SK-N-SH treated with all-trans-retinoic acid at 6 μM for 48 hours (cell line): ENCODE results near the gene C9orf40.

Experiments
- ATAC-seq: fragments of 200-7000 bp; cut with Tn5 transposase; 3 replicates; pipeline ENCODE4 v1.9.1; 2020; ENCODE audit warnings: mild to moderate bottlenecking, moderate library complexity
- ARNTL ChIP-seq: fragments of 450-650 bp; formaldehyde crosslinking; IDR thresholded peaks from 2 replicates; pipeline ENCODE4 v1.5.0; 2020; ENCODE audit warnings: low read depth, mild to moderate bottlenecking, moderate library complexity, borderline replicate concordance
- BACH2 ChIP-seq: fragments of 250-450 bp; sonication (Bioruptor Pico); IDR thresholded peaks from 2 replicates; pipeline ENCODE4 v1.9.0; 2021; ENCODE audit warnings: mild to moderate bottlenecking, borderline replicate concordance
- CREB5 ChIP-seq: fragments of 250-450 bp; sonication (Bioruptor Pico); IDR thresholded peaks from 2 replicates; pipeline ENCODE4 v1.5.1; 2020; ENCODE audit warnings: low read depth, mild to moderate bottlenecking, moderate library complexity
- CSDC2 ChIP-seq: fragments of 250-450 bp; sonication (Bioruptor Pico); IDR thresholded peaks from 2 replicates; pipeline ENCODE4 v1.5.0; 2020; ENCODE audit warnings: mild to moderate bottlenecking, moderate library complexity
- CSRNP3 ChIP-seq: fragments of 250-450 bp; sonication (Bioruptor Pico); IDR thresholded peaks from 2 replicates; pipeline ENCODE4 v1.5.1; 2021; ENCODE audit warnings: mild to moderate bottlenecking, moderate library complexity
- GLIS3 ChIP-seq: fragments of 250-450 bp; sonication (Bioruptor Pico); IDR thresholded peaks from 2 replicates; pipeline ENCODE4 v1.5.0; 2020; ENCODE audit warnings: mild to moderate bottlenecking, moderate library complexity
- ISL1 ChIP-seq: fragments of 250-450 bp; sonication (Bioruptor Pico); IDR thresholded peaks from 2 replicates; pipeline ENCODE4 v2.1.2; 2022; ENCODE audit warnings: mild to moderate bottlenecking, moderate library complexity
- OSR1 ChIP-seq: fragments of 250-450 bp; sonication (Bioruptor Pico); IDR thresholded peaks from 2 replicates; pipeline ENCODE4 v1.8.0; 2022; ENCODE audit warnings: moderate library complexity, mild to moderate bottlenecking, inconsistent platforms
- PATZ1 ChIP-seq: fragments of 250-450 bp; sonication (Bioruptor Pico); IDR thresholded peaks from 2 replicates; pipeline ENCODE4 v1.8.0; 2020; ENCODE audit warnings: mild to moderate bottlenecking, moderate library complexity, borderline replicate concordance
- PPARA ChIP-seq: fragments of 250-450 bp; sonication (Bioruptor Pico); IDR thresholded peaks from 2 replicates; pipeline ENCODE4 v1.5.0; 2020; ENCODE audit warnings: mild to moderate bottlenecking, borderline replicate concordance
- SNAI2 ChIP-seq: fragments of 250-450 bp; sonication (Bioruptor Pico); IDR thresholded peaks from 2 replicates; pipeline ENCODE4 v1.5.0; 2020; ENCODE audit warnings: mild to moderate bottlenecking, moderate library complexity
- TCF4 ChIP-seq: fragments of 250-450 bp; sonication (Bioruptor Pico); IDR thresholded peaks from 2 replicates; pipeline ENCODE4 v1.8.0; 2021; ENCODE audit warnings: mild to moderate bottlenecking, moderate library complexity, borderline replicate concordance
- TOX ChIP-seq: fragments of 250-450 bp; sonication (Bioruptor Pico); IDR thresholded peaks from 2 replicates; pipeline ENCODE4 v1.8.0; 2021; ENCODE audit warnings: mild to moderate bottlenecking, moderate library complexity, borderline replicate concordance
- TSHZ2 ChIP-seq: fragments of 250-450 bp; sonication (Bioruptor Pico); IDR thresholded peaks from 2 replicates; pipeline ENCODE4 v1.5.0; 2020; ENCODE audit warnings: mild to moderate bottlenecking, moderate library complexity
- ZC3H10 ChIP-seq: fragments of 250-450 bp; sonication (Bioruptor Pico); IDR thresholded peaks from 2 replicates; pipeline ENCODE4 v1.5.1; 2021; ENCODE audit warnings: mild to moderate bottlenecking, moderate library complexity
- ZFP3 ChIP-seq: fragments of 250-450 bp; sonication (Bioruptor Pico); IDR thresholded peaks from 2 replicates; pipeline ENCODE4 v1.5.0; 2020; ENCODE audit warnings: mild to moderate bottlenecking, moderate library complexity
- ZFP30 ChIP-seq: fragments of 450-650 bp; formaldehyde crosslinking; IDR thresholded peaks from 2 replicates; pipeline ENCODE4 v1.5.0; 2022; ENCODE audit warnings: mild to moderate bottlenecking, moderate library complexity
- ZNF565 ChIP-seq: fragments of 450-650 bp; formaldehyde crosslinking; conservative IDR thresholded peaks from 2 replicates; pipeline ENCODE4 v1.5.0; 2020; ENCODE audit warnings: low read depth, mild to moderate bottlenecking, moderate library complexity
- ZNF70 ChIP-seq: fragments of 450-650 bp; formaldehyde crosslinking; IDR thresholded peaks from 2 replicates; pipeline ENCODE4 v1.5.0; 2020; ENCODE audit warnings: mild to moderate bottlenecking, moderate library complexity
- ZNF8 ChIP-seq: fragments of 450-650 bp; formaldehyde crosslinking; IDR thresholded peaks from 2 replicates; pipeline ENCODE4 v1.5.0; 2020; ENCODE audit warnings: mild to moderate bottlenecking, moderate library complexity

The C9orf40 gene

GRCh38 chr9:74960561-74960960, 7.8 kb upstream of the C9orf40 start:
- TF ChIP-seq PATZ1 (no peak), GLIS3 (CRISPR knock-in tag) (no peak), ARNTL (CRISPR knock-in tag) (no peak), CSDC2 (CRISPR knock-in tag) (no peak), TCF4 (CRISPR knock-in tag) (no peak), TSHZ2 (no peak), ZNF8 (no peak), ISL1 (CRISPR knock-in tag) (no peak), BACH2 (CRISPR knock-in tag) (no peak), ZNF565 (CRISPR knock-in tag) (no peak), ZFP30 (CRISPR knock-in tag) (no peak), ZC3H10 (CRISPR knock-in tag) (no peak), TOX (CRISPR knock-in tag) (no peak), CREB5 (CRISPR knock-in tag) (no peak), SNAI2 (CRISPR knock-in tag) (no peak)
- no peak for ATAC-seq

GRCh38 chr9:74958587-74958986, 5.9 kb upstream of the C9orf40 start:
- ATAC-seq: no peak
- no peak for TF ChIP-seq CREB5 (CRISPR knock-in tag)
- no peak for TF ChIP-seq ZNF70
- no peak for TF ChIP-seq PPARA (CRISPR knock-in tag)
- no peak for TF ChIP-seq CSRNP3 (CRISPR knock-in tag)
- TF ChIP-seq SNAI2 (CRISPR knock-in tag): no peak
- TF ChIP-seq TCF4 (CRISPR knock-in tag): no peak
- no peak for TF ChIP-seq CSDC2 (CRISPR knock-in tag)
- no peak for TF ChIP-seq ARNTL (CRISPR knock-in tag)
- no peak for TF ChIP-seq PATZ1
- no peak for TF ChIP-seq ZNF8
- TF ChIP-seq ZFP3 (CRISPR knock-in tag): no peak
- TF ChIP-seq ZFP30 (CRISPR knock-in tag): no peak
- TF ChIP-seq TSHZ2: no peak
- TF ChIP-seq BACH2 (CRISPR knock-in tag): no peak
- TF ChIP-seq OSR1 (CRISPR knock-in tag): no peak
